Measurements from ENCODE around the gene PRR22.

Gene PRR22

DNA sequence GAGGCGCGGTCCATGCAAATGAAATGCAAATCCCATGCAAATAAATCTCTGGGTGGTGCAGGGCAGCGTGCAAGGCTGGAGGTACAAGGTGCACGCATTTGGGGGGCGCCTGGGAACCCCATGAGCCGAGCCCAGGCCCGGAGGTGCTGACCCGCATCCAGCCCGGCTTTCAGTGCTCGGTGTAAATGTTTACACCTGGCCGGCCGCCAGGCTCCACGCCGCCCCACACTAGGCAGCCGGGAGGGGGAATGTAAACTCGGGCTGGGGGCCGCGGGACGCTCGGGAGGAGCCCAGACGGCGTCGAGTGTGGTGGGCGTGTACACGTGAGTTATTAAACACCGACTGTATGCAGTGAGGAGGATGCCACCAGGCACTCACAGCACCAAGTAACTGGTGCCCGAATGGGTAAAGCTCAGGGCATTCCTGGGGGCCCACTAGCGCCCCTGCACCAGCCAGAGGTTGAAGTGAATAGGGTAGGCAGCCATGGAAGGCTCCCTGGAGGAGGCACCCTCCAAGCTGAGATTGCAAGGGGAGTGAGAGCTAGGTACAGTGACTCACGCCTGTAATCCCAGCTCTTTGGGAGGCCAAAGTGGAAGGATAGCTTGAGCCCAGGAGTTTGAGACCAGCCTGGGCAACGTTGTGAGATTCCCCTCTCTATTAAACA, 37.8 kb upstream of the PRR22 start:
- TF ChIP-seq, protein P1, sequence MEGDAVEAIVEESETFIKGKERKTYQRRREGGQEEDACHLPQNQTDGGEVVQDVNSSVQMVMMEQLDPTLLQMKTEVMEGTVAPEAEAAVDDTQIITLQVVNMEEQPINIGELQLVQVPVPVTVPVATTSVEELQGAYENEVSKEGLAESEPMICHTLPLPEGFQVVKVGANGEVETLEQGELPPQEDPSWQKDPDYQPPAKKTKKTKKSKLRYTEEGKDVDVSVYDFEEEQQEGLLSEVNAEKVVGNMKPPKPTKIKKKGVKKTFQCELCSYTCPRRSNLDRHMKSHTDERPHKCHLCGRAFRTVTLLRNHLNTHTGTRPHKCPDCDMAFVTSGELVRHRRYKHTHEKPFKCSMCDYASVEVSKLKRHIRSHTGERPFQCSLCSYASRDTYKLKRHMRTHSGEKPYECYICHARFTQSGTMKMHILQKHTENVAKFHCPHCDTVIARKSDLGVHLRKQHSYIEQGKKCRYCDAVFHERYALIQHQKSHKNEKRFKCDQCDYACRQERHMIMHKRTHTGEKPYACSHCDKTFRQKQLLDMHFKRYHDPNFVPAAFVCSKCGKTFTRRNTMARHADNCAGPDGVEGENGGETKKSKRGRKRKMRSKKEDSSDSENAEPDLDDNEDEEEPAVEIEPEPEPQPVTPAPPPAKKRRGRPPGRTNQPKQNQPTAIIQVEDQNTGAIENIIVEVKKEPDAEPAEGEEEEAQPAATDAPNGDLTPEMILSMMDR (IDR thresholded peaks at IDR 0.05), result no peak
- Histone ChIP-seq H3K36me3 (ENCODE audit: control insufficient read depth, insufficient read depth, low read length) (no peaks in the 10 kb centered on the region), H3K79me2 (no peaks in the 10 kb centered on the region), H2AFZ (no peak overlapping the region), H3K4me2 (ENCODE audit: low read length) (no peak overlapping the region), H3K9me3 (ENCODE audit: control insufficient read depth, low read length) (no peaks in the 10 kb centered on the region), H3K4me1 (no peaks in the 10 kb centered on the region), H3K9ac (no peak overlapping the region), H3K27me3 (ENCODE audit: control insufficient read depth, insufficient read depth, low read length) (no peaks in the 10 kb centered on the region), H3K4me3 (ENCODE audit: low read depth, low read length) (no peak overlapping the region), H3K27ac (no peak overlapping the region)

DNA sequence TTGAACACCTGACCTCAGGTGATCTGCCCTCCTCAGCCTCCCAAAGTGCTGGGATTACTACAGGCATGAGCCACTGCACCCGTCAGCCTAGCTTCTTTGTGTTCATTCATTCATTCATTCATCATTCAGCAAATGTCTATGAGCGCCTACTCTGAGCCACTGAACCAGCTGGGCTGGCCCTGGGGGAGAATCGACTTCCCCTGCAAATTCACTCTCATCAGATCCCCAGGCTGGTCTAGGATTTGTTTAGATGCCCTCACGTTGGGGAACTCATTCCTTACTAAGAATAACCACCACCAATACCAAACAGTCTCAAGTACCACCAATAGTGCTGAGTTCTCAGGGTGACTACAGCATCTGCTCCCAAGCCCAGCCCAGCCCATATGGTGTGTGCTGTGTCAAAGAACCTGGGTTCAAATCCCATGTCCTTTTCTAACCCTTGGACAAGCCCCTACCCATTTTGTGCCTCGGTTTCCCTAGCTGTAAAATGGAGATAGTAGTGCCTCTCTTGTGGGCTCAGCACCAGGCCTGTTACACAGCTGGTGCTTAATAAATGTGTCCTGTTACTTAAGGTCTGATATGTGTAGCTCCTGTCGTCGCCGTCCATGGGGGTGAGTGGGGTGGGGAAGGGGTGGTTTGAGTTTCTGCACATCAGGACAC, 37.1 kb upstream of the PRR22 start:
- TF ChIP-seq, protein P1 (IDR thresholded peaks at IDR 0.05), result no peak
- H3K9ac ChIP-seq, result no peak overlapping the region
- no peaks in the 10 kb centered on the region for H3K27me3 ChIP-seq (ENCODE audit: control insufficient read depth, insufficient read depth, low read length)
- H2AFZ ChIP-seq, result no peak overlapping the region
- no peaks in the 10 kb centered on the region for H3K4me1 ChIP-seq
- H3K4me2 ChIP-seq (ENCODE audit: low read length), result no peak overlapping the region
- no peaks in the 10 kb centered on the region for H3K9me3 ChIP-seq (ENCODE audit: control insufficient read depth, low read length)
- no peaks in the 10 kb centered on the region for H3K79me2 ChIP-seq
- H3K27ac ChIP-seq, result no peak overlapping the region
- H3K4me3 ChIP-seq (ENCODE audit: low read depth, low read length), result no peak overlapping the region
- no peaks in the 10 kb centered on the region for H3K36me3 ChIP-seq (ENCODE audit: control insufficient read depth, insufficient read depth, low read length)

DNA sequence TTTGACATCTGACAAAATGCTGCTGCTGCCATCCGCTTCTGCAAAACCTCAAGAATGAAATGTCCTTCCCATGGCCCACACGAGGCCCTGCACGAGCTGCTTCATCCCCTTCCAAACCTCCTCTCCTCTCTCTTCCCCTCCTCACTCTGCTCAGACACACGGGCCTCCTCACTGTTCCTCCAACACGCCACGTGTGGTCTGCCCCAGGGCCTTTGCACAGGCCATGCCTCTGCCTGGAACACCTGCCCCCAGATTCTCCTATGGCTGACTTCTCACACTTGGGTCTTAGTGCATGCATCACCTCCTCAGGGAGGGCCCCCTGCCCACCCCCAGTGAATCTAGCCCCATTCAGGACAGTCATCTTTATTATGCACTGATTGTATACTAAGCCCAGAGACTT, 36.2 kb upstream of the PRR22 start:
- TF ChIP-seq, protein P1 (IDR thresholded peaks at IDR 0.05), result no peak
- Histone ChIP-seq H3K4me2 (ENCODE audit: low read length) (no peak overlapping the region), H3K9me3 (ENCODE audit: control insufficient read depth, low read length) (no peaks in the 10 kb centered on the region), H3K9ac (no peak overlapping the region), H3K4me1 (no peaks in the 10 kb centered on the region), H3K36me3 (ENCODE audit: control insufficient read depth, insufficient read depth, low read length) (no peaks in the 10 kb centered on the region), H2AFZ (no peak overlapping the region), H3K27ac (no peak overlapping the region), H3K27me3 (ENCODE audit: control insufficient read depth, insufficient read depth, low read length) (no peaks in the 10 kb centered on the region), H3K4me3 (ENCODE audit: low read depth, low read length) (no peak overlapping the region), H3K79me2 (no peaks in the 10 kb centered on the region)

DNA sequence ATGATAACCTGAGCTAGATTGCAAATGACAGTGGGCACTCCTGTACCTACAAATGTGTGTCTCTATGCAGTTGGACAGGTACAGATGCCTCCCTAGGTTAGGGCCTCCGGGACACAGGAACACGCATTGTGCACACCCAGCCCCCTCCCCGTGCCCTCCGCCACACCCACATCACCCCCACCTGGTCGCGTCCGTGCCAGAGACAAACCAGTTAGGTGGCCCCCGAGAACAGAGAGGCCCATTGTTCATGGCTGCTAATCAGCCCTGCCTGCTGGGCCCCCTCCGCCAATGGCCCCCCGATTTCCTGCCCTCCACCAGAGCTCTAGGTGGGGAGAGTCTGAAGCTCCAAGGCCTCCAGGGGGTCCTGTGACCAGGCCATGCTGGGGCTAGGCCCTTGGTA, 34.0 kb upstream of the PRR22 start:
- H3K4me1 ChIP-seq, result no peaks in the 10 kb centered on the region
- H3K36me3 ChIP-seq (ENCODE audit: control insufficient read depth, insufficient read depth, low read length), result no peaks in the 10 kb centered on the region
- TF ChIP-seq, protein P1 (IDR thresholded peaks at IDR 0.05), result no peak
- H3K4me2 ChIP-seq (ENCODE audit: low read length), result no peak overlapping the region
- no peaks in the 10 kb centered on the region for H3K9me3 ChIP-seq (ENCODE audit: control insufficient read depth, low read length)
- H2AFZ ChIP-seq, result no peak overlapping the region
- no peak overlapping the region for H3K27ac ChIP-seq
- no peak overlapping the region for H3K9ac ChIP-seq
- H3K79me2 ChIP-seq, result no peaks in the 10 kb centered on the region
- H3K4me3 ChIP-seq (ENCODE audit: low read depth, low read length), result no peak overlapping the region
- no peaks in the 10 kb centered on the region for H3K27me3 ChIP-seq (ENCODE audit: control insufficient read depth, insufficient read depth, low read length)

DNA sequence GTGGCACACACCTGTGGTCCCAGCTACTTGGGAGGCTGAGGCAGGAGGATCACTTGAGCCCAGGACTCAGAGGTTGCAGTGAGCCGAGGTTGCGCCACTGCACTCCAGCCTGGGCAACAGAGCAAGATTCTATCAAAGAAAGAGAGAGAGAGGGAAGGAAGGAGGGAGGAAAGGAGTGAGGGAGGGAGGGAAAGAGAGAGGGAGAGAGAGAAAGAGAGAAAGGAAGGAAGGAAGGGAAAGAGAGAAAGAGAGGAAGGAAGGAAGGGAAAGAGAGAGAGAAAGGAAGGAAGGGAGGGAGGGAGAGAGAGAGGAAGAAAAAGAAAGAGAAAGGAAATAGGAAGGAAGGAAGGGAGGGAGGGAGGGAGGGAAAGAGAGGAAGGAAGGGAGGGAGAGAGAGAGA, 32.7 kb upstream of the PRR22 start:
- TF ChIP-seq, protein P1 (IDR thresholded peaks at IDR 0.05), result no peak
- Histone ChIP-seq H3K4me2 (ENCODE audit: low read length) (no peak overlapping the region), H3K4me3 (ENCODE audit: low read depth, low read length) (no peak overlapping the region), H3K9ac (no peak overlapping the region), H2AFZ (no peak overlapping the region), H3K9me3 (ENCODE audit: control insufficient read depth, low read length) (no peaks in the 10 kb centered on the region), H3K36me3 (ENCODE audit: control insufficient read depth, insufficient read depth, low read length) (no peaks in the 10 kb centered on the region), H3K79me2 (no peaks in the 10 kb centered on the region), H3K27ac (no peak overlapping the region), H3K27me3 (ENCODE audit: control insufficient read depth, insufficient read depth, low read length) (no peaks in the 10 kb centered on the region), H3K4me1 (no peaks in the 10 kb centered on the region)

Data from parathyroid adenoma (tissue), 2 donors.